GM12865 (cell line): ENCODE results near the gene USF2.

Source experiments
- DNase-seq: peaks from one replicate; pipeline ENCODE4 v3.0.0; 2010; ENCODE audit warnings: low read depth
- H3K4me3 ChIP-seq: 2 replicates; pipeline ENCODE4 v1.5.1; 2011; ENCODE audit warnings: mild to moderate bottlenecking, low read depth, low read length, control low read depth
- CTCF ChIP-seq: IDR thresholded peaks from 2 replicates; pipeline ENCODE4 v1.5.1; 2011; ENCODE audit warnings: low read length, control low read depth, low read depth, inconsistent platforms; ENCODE audit not compliant: insufficient read depth; ENCODE audit errors: missing control alignments

USF2 gene

GRCh38 chr19:35223862-35224505, 44.8 kb upstream of the USF2 start:
- no peak overlapping the region for H3K4me3 ChIP-seq
- DNase-seq, result no peak
- TF ChIP-seq CTCF, result no peak

- TF ChIP-seq CTCF, result no peak
- no peak for DNase-seq
- no peak overlapping the region for H3K4me3 ChIP-seq
Observed at GRCh38 chr19:35224681-35225571, 43.8 kb upstream of the USF2 start.

DNA sequence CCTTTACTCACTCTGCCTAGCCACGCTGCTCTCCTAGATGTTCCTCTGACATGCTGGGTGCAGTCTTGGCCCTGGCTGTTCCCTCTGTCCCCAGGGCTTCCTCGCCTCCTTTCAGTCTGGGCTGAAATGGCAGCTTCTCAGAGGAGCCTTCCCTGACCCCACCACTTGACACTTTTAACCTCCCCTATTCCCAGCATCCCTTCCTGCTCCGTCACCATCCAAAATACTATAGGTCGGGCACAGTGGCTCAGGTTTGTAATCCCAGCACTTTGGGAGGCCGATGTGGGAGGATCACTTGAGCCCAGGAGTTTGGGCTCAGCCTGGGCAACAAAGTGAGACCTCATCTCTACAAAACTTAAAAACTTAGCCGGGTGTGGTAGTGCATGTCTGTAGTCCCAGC, 42.8 kb upstream of the USF2 start:
- no peak for TF ChIP-seq CTCF

GRCh38 chr19:35226748-35227147, 42.0 kb upstream of the USF2 start:
- no peak for TF ChIP-seq CTCF
- no peak for DNase-seq
- no peak overlapping the region for H3K4me3 ChIP-seq

More for the DNA sequence above, 42.8 kb upstream of the USF2 start:
- no peak for DNase-seq
- H3K4me3 ChIP-seq, result no peak overlapping the region

DNA sequence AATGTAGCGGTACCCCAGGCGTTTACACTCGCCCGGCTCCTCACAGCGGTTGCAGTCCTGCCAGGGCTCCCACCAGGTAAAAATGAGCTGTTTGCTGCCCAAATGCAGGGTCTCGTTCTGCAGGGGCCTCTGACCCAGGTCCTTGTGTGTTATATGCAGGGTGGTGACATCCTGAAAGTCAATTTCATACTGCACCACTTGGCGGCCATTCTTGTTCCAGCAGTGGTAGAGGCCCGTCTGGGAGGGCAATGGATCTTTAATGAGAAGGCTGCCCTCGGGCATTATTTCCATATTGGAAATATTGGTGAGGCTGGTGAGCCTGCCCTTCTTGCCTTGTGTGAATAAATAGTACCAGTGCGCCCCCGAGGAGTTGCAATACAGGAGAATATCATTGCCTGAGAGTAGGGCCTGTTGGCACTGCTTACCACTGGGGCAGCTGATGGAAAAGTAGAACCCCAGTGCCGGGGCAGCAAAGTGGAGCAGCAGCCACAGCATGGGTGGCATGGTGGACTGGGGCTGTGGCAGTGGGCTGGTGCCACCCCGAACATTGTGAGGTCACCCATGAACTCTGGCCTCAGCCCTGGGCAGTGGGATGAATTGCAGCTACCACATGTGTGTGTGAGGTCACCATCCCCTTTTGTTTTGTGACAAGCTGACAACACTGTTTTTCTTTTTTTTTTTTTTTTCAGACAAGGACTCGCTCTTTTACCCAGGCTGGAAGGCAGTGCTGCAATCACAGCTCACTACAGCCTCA, 40.4 kb upstream of the USF2 start, which contains the start of gene FAM187B:
TSS of gene FAM187B (minus strand) at position 563 of the 754 bp plus-strand sequence. CDS start at position 504, 59 bp downstream.
- TF ChIP-seq CTCF, result no peak
- no peak within 1 kb of the TSS for H3K4me3 ChIP-seq
- no peak for DNase-seq

- no peak overlapping the region for H3K4me3 ChIP-seq
- no peak for DNase-seq
- no peak for TF ChIP-seq CTCF
Observed at GRCh38 chr19:35229601-35230000, 39.2 kb upstream of the USF2 start.
